ENCODE data around the gene CPTP. TPM values are rescaled to one million over a fixed set of nuclear protein-coding genes. Genes with fewer than 3 reads are reported as not detected.
A peak's percentile ranks its signal among the peaks of the same experiment; 100 is the strongest.

CPTP gene
- total RNA-seq, 2 experiments from 2014 or later: 9.9 to 11.4 TPM

DNA sequence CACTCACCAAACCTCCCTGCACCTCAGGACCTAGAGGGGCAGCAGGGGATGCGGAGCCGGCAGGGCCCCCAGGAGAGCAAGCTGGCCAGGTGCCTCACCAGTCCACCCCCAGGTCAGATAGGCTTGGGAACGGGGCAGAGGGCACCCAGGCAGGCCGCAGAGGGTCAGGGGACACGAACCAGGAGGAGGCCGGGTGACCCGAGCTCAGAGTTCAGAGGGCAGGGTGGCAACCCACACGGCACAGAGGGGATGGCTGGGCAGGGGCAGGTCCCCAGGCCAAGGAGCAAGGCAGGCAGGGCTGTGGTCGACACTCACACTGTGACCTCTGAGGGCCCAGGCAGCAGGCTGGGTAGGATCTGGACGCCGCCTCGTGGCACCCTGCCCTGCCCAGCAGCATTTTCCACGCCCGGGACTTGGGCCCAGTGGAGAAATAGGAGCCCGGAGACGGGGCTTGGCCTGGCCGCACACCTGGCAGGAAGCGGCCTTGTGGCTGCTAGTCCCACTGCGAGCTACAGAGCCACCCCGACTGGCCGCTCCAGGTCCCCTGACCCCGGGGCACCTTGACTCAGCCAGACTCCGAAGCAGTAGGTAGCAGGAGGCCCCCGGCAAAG is 19.3 kb downstream of the CPTP start:
- DNase-seq: no peak
- no peak for ATAC-seq
- Mint-ChIP-seq H3K27me3 (no peaks in the 10 kb centered on the region), H3K27ac (no peak overlapping the region), H3K36me3 (ENCODE audit: low read depth) (peaks cover 11% of the 10 kb centered on the region), H3K4me3 (no peak overlapping the region), H3K4me1 (peaks cover 20% of the 10 kb centered on the region), H3K9me3 (ENCODE audit: low read depth) (no peaks in the 10 kb centered on the region)
- ChIA-PET CTCF (no interaction called here), POLR2A (no interaction called here)
- intact Hi-C loops (cut with DNase I, micrococcal nuclease): no loop called here

DNA sequence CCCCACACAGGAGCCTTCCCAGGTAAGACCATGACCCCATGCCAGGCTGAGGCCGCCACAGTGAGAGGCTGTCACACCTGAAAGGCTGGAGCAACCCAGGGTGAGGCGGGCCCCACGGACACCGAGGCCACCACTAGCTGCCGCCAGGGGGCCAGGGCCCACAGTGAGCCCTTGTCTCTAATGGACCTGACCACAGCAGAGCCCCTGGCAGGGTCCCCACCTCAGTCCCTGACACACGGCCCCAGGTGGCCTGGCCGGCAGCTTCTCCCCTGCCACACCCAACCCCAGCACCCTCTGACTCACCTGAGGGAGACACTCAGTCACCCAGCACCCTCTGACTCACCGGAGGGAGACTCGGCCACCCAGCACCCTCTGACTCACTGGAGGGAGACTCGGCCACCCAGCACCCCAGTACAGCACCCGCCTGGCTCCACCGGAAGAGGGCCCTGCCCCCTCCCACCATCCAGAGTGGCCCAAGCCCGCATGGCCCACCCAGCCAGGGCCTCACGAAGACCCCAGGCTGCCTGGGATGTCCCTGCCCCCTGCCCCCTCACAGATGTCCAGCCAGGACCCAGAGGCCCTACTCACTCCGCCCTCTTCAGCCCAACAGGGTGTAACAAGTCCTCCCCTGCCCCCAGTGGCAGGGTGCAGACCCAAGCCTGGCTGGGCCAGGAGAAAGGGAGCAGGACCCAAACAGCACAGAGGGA is 20.2 kb downstream of the CPTP start:
- Mint-ChIP-seq H3K4me3 (no peak overlapping the region), H3K4me1 (peaks cover 20% of the 10 kb centered on the region), H3K27ac (no peak overlapping the region), H3K27me3 (no peaks in the 10 kb centered on the region), H3K36me3 (ENCODE audit: low read depth) (peaks cover 11% of the 10 kb centered on the region), H3K9me3 (ENCODE audit: low read depth) (no peaks in the 10 kb centered on the region)
- intact Hi-C loops (cut with DNase I, micrococcal nuclease): no loop called here
- ATAC-seq (peak; percentile 69), DNase-seq (peak; percentile 82)
- ChIA-PET CTCF (no interaction called here), POLR2A (no interaction called here)

DNA sequence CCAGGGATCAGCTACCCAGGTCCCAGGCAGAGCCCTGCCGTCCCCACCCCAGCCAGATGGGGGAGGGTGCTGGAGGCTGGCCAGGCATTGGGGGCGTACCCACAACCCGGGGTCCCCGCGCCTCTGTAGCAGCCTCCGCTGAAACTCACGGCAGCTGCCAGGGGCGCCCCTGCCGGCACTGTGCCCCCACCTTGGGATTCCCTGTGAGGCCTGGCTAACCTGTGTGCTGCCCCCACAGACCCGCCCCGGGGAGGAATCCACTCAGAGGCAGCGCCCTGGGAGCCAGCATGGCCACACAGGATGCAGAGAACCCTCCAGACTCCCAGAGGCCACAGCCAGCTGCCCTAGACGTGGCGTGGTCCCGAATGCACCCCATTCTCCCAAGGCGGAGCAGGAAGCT is 20.8 kb downstream of the CPTP start:
- no peak overlapping the region for H3K27ac Mint-ChIP-seq
- ATAC-seq (no peak), DNase-seq (no peak)
- intact Hi-C loops (cut with DNase I, micrococcal nuclease): no loop called here
- H3K4me3 Mint-ChIP-seq: no peak overlapping the region
- POLR2A ChIA-PET: no interaction called here
- peaks cover 11% of the 10 kb centered on the region for H3K36me3 Mint-ChIP-seq (ENCODE audit: low read depth)
- no peaks in the 10 kb centered on the region for H3K9me3 Mint-ChIP-seq (ENCODE audit: low read depth)
- H3K27me3 Mint-ChIP-seq: no peaks in the 10 kb centered on the region
- H3K4me1 Mint-ChIP-seq: peaks cover 20% of the 10 kb centered on the region
- CTCF ChIA-PET: no interaction called here

DNA sequence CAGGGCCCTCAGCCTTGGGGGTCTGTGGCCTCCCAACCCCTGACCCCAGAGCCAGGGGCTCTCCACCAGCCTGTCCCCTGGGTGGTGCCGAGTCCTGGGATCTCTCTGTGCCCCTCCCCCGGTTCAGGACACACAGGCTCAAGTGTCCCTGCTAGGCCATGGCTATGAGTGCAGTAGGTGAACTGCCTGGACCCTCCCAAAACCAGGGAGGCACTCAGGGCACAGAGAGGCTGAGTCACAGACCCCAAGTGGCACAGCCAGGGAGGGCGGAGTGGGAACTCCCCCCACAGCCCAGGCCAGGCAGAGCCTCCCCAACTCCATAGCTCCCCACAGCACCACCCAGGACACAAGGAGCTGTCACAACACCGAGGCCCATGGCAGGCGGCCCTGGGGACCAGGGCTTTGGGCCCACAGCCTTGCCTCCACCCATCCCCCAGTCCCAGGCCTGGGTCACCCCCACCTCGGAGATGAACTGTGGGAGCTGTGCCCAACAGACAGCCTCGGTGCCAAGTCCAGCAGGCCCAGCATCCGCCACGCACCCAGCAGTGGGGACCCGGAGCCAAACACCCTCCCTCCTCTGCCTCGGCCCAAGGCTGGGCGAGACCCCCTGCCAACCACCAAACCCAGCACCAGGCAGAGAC is 21.4 kb downstream of the CPTP start:
- Mint-ChIP-seq H3K27ac (no peak overlapping the region), H3K27me3 (no peaks in the 10 kb centered on the region), H3K4me3 (no peak overlapping the region), H3K9me3 (ENCODE audit: low read depth) (no peaks in the 10 kb centered on the region), H3K4me1 (peaks cover 20% of the 10 kb centered on the region), H3K36me3 (ENCODE audit: low read depth) (peaks cover 6% of the 10 kb centered on the region)
- intact Hi-C loops (cut with DNase I, micrococcal nuclease): no loop called here
- no peak for DNase-seq
- ATAC-seq: no peak
- POLR2A ChIA-PET: interaction anchor here (0.7 kb wide), 1 partner anchor 14 kb away, joined by 3 read pairs; no protein-coding TSS in a partner anchor
- CTCF ChIA-PET: no interaction called here

DNA sequence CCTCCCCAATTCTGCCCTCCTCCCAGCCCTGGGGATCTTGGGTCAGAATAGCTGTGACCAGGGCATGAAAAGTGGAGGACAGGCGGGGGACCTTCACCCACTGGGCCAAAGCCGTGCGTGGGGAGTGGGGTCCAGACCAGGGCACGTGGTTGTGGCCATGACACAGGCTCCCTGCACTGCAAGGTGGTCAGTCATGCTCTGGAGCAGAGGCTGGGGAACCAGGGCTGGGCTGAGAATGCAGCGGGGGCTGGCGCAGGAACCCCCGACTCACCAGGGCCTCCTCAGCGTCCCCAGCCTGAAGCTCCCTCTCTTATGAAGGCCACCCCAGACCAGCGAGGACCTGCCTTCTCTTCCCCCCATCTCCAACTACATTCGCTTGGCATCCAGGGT is 21.9 kb downstream of the CPTP start:
- no peak for ATAC-seq
- Mint-ChIP-seq H3K9me3 (ENCODE audit: low read depth) (no peaks in the 10 kb centered on the region), H3K27ac (no peak overlapping the region), H3K36me3 (ENCODE audit: low read depth) (peaks cover under 1% of the 10 kb centered on the region), H3K4me3 (no peak overlapping the region), H3K4me1 (peaks cover 20% of the 10 kb centered on the region), H3K27me3 (no peaks in the 10 kb centered on the region)
- POLR2A ChIA-PET: interaction anchor here (0.7 kb wide), 1 partner anchor 15 kb away, joined by 3 read pairs; no protein-coding TSS in a partner anchor
- CTCF ChIA-PET: interaction anchor here (1.9 kb wide), 1 partner anchor 25 kb away, joined by 10 read pairs; no protein-coding TSS in a partner anchor
- no peak for DNase-seq
- intact Hi-C loops (cut with DNase I, micrococcal nuclease): no loop called here

DNA sequence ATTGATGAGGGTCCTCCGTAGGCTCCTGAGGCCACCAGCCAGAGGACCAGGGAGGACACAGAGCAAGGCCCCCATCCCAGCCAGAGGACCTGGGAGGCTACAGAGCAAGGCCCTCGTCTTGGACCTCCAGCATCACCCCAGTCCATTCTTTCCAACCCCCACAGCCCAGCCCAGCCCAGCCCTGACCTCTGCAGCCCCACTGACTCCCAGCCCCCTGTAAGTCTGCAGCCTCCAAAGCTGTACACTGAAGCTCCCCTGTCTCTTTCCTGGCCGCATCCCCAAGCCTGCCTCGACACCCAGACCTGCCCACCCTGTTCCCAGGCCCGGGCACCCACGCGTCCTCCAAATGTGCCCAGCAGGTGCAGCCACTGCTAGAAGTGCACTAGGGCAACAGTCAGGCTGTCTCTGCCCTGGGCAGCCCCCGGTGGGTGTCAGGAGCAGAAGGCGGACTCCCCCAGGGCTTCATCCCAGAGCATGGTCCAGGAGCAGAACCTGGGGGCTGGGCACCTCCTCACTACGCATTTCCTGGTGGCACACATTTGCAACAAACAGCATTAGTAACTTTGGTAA is 22.5 kb downstream of the CPTP start:
- Mint-ChIP-seq H3K36me3 (ENCODE audit: low read depth) (no peaks in the 10 kb centered on the region), H3K27me3 (peaks cover 1% of the 10 kb centered on the region), H3K4me1 (peaks cover 20% of the 10 kb centered on the region), H3K4me3 (peak overlapping the region; percentile 74), H3K27ac (no peak overlapping the region), H3K9me3 (ENCODE audit: low read depth) (no peaks in the 10 kb centered on the region)
- intact Hi-C loops (cut with DNase I, micrococcal nuclease): no loop called here
- ChIA-PET CTCF (interaction anchor here (1.9 kb wide), 1 partner anchor 25 kb away, joined by 10 read pairs; no protein-coding TSS in a partner anchor), POLR2A (interaction anchor here (0.7 kb wide), 1 partner anchor 16 kb away, joined by 3 read pairs; no protein-coding TSS in a partner anchor)
- ATAC-seq: no peak
- no peak for DNase-seq

DNA sequence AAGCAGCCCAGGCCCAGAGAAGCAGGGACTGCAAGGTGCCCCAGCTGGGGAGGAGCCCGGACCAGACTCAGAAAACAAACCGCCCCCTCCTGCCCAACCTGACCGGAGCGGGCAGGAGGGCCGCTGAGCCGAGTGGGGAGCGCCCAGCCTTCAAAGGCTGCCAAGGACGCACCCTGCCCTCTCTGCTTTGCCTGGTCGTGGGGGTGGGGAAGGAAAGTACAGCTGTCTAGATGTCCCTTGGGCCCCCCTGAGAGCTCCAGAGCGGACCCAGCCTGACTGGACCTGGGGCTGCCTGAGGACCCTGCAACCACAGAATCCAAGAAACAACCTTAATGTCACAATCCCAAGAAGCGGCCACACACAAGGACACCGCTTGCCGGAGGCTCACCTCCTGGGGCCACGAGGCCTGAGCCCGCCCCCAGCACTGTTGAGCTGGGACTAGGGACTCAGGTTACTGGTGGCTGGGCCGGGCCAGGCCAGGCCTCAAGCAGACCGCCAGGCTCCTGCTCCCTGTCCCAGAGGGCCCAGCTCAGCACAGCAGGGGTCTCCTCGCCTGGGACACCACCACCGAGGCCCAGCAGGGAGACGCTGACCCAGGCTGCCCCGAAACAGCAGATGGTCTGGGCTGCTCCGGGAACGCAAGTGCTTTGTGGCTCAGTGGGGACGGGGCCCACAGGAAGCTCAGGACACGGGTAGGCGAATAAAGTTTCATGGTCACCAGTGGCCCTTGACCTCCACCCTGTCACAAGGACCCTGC is 23.2 kb downstream of the CPTP start:
- no peak for ATAC-seq
- H3K9me3 Mint-ChIP-seq (ENCODE audit: low read depth): no peaks in the 10 kb centered on the region
- no peaks in the 10 kb centered on the region for H3K36me3 Mint-ChIP-seq (ENCODE audit: low read depth)
- H3K4me1 Mint-ChIP-seq: peaks cover 23% of the 10 kb centered on the region
- CTCF ChIA-PET: interaction anchor here (0.5 to 1.9 kb wide), 3 partner anchors 24 to 474 kb away, joined by 3 to 10 read pairs (median 3); no protein-coding TSS in a partner anchor
- POLR2A ChIA-PET: interaction anchor here (0.5 to 0.7 kb wide), 3 partner anchors 33 to 534 kb away, joined by 3 to 5 read pairs (median 3); no protein-coding TSS in a partner anchor
- DNase-seq: no peak
- intact Hi-C loops (cut with DNase I, micrococcal nuclease): loop anchor here in 1 of 2 experiments (2.0 kb wide), 2 partner anchors 75 to 87 kb away; partner anchors contain the start of genes UBE2J2 and VWA1
- H3K4me3 Mint-ChIP-seq: peak overlapping the region; percentile 74
- H3K27ac Mint-ChIP-seq: no peak overlapping the region
- peaks cover 8% of the 10 kb centered on the region for H3K27me3 Mint-ChIP-seq

DNA sequence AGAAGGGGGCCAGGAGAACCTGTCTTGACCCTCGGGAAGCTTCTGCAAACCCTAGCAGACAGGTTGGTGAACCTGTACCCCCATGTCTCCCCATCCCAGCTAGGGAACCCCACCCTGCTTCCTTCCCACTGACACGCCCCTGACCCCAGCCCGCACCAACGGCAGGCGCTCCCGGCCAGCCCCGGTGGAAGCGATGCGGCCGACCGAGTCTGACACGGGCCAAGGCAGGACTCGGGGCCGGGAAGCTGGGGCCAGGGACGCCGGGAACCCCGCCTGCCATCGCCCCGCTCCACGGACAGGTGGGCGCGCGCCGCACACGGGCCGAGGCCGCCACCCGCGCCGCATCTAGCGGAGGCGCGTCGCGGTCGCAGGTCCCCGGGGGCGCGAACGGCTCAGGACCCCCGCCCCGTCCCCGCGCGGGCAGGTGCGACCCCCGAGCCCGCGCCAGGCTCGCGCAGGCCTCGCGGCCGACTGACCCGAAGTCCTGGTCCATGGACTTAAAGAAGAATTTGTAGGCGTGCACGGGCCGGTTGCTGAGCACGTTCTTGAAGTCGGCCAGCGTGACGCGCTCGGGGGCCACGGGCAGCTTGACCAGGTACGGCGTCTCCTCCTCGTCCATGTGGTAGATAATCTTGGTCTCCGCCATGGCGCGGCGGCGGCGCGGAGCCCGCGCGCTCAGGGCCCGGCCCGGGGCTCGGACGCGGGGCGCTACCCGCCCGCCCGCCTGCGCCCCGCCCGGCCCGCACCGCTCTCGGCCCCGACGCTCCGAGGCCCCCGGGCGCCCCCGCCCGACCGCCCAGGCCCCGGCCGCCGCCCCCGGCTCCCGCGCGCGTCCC is 24.0 kb downstream of the CPTP start:
- no peaks in the 10 kb centered on the region for H3K9me3 Mint-ChIP-seq (ENCODE audit: low read depth)
- ChIA-PET CTCF (interaction anchor here (0.5 to 1.9 kb wide), 2 partner anchors 23 to 473 kb away, joined by 3 to 10 read pairs; no protein-coding TSS in a partner anchor), POLR2A (interaction anchor here (0.5 to 0.7 kb wide), 3 partner anchors 34 to 533 kb away, joined by 3 to 5 read pairs (median 3); no protein-coding TSS in a partner anchor)
- peaks cover 8% of the 10 kb centered on the region for H3K27me3 Mint-ChIP-seq
- intact Hi-C loops (cut with DNase I, micrococcal nuclease): loop anchor here in 1 of 2 experiments (1.0 to 2.0 kb wide), 12 partner anchors 24 to 289 kb away; partner anchors contain the start of genes ATAD3B, AURKAIP1, B3GALT6 and C1orf159
- no peak for DNase-seq
- no peaks in the 10 kb centered on the region for H3K36me3 Mint-ChIP-seq (ENCODE audit: low read depth)
- no peak overlapping the region for H3K27ac Mint-ChIP-seq
- peak; percentile 31 for ATAC-seq
- H3K4me1 Mint-ChIP-seq: peaks cover 23% of the 10 kb centered on the region
- peak overlapping the region; percentile 74 for H3K4me3 Mint-ChIP-seq

DNA sequence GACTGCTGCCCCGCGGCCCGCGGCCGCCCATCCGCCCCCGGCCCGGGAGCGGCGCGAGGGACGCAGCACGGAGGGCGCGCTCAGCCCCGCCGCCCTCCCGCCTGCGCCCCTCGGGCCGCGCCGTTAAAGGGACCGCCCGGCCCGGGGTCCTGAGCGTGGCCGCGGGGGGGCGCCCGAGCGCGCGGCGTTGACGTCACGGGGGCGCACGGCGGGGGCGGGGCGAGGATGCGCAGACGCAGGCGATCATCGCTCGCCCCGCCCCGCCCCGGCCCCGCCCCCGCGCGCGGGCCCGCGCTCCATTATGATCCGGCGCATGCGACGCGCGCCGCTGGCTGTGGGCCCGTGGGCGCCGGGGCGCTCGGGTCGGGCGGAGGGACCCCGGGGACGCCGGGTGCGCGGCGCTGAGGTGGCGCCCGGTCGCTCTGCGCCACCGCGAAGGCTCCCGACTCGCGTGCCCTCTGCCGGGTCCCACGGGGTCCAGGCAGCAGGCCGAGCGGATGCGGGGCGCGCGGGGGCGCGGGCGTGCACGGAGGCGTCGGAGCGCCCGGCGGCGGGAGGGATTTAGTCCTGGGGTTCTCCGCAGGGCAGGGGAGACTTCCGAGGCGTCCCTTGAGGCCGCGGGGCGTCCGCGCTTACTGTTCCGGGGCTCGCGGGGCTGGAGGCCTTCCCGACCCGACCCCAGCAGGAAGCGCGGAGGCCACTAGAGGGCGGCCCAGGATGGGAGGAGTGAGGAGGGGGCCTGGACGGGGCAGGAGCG is 24.8 kb downstream of the CPTP start, which contains the start of gene DVL1:
Gene DVL1, minus strand, starts transcription at position 163 of the 757 bp plus-strand sequence. CDS start 353 bp downstream, outside the sequence.
- peak within 1 kb of the TSS; percentile 74 for H3K4me3 Mint-ChIP-seq
- CTCF ChIA-PET: no interaction called here
- no peak within 1 kb of the TSS for H3K27ac Mint-ChIP-seq
- peak; percentile 71 for ATAC-seq
- DNase-seq: peak; percentile 81
- intact Hi-C loops (cut with DNase I, micrococcal nuclease): loop anchor here in 1 of 2 experiments (1.0 to 2.0 kb wide), 12 partner anchors 25 to 290 kb away; partner anchors contain the start of genes ATAD3B, AURKAIP1, B3GALT6 and C1orf159
- H3K4me1 Mint-ChIP-seq: peaks cover 25% of the 10 kb centered on the region
- no peaks in the 10 kb centered on the region for H3K36me3 Mint-ChIP-seq (ENCODE audit: low read depth)
- POLR2A ChIA-PET: no interaction called here
- H3K9me3 Mint-ChIP-seq (ENCODE audit: low read depth): no peaks in the 10 kb centered on the region
- H3K27me3 Mint-ChIP-seq: peaks cover 11% of the 10 kb centered on the region

All from activated CD4-positive, alpha-beta T cell treated with anti-CD3 and anti-CD28 coated beads for 36 hours (primary cell).